ENCODE results near the gene OSBPL6. TPM values are rescaled to one million over a fixed set of nuclear protein-coding genes. Genes with fewer than 3 reads are reported as not detected.

Gene OSBPL6
- total RNA-seq, 1 donor from 2014 or later = 3.6 TPM

DNA sequence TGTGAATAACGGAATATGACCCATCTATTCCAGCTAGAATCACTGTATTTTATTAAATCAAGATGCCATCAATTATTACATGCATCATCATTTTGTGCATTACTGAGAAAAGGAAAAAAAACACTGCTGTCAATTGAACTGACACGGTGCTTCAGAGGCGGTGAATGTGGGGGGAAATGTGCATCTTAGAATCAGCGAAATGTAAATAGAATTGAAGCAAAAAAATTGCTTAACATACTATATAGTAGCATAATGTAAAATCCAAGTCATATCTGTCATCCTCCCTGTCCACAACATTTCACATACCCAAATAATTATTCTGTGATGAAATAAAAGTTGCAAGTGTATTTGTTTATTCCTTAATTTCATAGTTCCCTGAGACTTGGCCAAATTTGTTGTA lies 172.1 kb downstream of the OSBPL6 start:
- DNase-seq (ENCODE audit: low read depth) = no peak
- Histone ChIP-seq H3K36me3 (ENCODE audit: control insufficient read depth, insufficient read depth, low read length) (no peaks in the 10 kb centered on the region), H3K27me3 (ENCODE audit: control insufficient read depth, insufficient read depth, low read length) (no peaks in the 10 kb centered on the region), H3K4me3 (ENCODE audit: low read depth, low read length) (no peak overlapping the region)
- TF ChIP-seq, protein P1, sequence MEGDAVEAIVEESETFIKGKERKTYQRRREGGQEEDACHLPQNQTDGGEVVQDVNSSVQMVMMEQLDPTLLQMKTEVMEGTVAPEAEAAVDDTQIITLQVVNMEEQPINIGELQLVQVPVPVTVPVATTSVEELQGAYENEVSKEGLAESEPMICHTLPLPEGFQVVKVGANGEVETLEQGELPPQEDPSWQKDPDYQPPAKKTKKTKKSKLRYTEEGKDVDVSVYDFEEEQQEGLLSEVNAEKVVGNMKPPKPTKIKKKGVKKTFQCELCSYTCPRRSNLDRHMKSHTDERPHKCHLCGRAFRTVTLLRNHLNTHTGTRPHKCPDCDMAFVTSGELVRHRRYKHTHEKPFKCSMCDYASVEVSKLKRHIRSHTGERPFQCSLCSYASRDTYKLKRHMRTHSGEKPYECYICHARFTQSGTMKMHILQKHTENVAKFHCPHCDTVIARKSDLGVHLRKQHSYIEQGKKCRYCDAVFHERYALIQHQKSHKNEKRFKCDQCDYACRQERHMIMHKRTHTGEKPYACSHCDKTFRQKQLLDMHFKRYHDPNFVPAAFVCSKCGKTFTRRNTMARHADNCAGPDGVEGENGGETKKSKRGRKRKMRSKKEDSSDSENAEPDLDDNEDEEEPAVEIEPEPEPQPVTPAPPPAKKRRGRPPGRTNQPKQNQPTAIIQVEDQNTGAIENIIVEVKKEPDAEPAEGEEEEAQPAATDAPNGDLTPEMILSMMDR (IDR thresholded peaks at IDR 0.05; ENCODE audit: insufficient read depth, low read length, poor library complexity, severe bottlenecking) = no peak

DNA sequence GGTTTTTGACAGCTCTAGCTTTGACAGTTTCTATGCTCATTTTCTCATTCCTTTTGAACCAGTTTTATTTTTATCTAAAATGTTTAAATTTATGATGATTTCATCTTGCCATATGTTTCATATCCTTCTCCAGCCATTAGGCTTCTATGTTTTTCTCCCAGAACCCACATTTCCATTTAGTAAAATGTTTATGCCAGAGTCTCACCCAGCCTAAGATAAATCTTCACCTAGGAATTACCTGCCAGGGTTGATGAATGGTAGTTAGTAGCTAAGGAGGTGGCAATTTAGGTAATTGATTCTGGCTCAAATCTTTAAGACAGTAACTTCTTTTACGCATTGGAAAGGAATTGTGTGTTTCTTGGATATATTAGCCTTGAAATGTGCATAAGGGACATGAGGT lies 173.0 kb downstream of the OSBPL6 start:
- no peaks in the 10 kb centered on the region for H3K27me3 ChIP-seq (ENCODE audit: control insufficient read depth, insufficient read depth, low read length)
- DNase-seq (ENCODE audit: low read depth) = no peak
- TF ChIP-seq, protein P1 (IDR thresholded peaks at IDR 0.05; ENCODE audit: insufficient read depth, low read length, poor library complexity, severe bottlenecking) = no peak
- no peaks in the 10 kb centered on the region for H3K36me3 ChIP-seq (ENCODE audit: control insufficient read depth, insufficient read depth, low read length)
- H3K4me3 ChIP-seq (ENCODE audit: low read depth, low read length) = no peak overlapping the region

DNA sequence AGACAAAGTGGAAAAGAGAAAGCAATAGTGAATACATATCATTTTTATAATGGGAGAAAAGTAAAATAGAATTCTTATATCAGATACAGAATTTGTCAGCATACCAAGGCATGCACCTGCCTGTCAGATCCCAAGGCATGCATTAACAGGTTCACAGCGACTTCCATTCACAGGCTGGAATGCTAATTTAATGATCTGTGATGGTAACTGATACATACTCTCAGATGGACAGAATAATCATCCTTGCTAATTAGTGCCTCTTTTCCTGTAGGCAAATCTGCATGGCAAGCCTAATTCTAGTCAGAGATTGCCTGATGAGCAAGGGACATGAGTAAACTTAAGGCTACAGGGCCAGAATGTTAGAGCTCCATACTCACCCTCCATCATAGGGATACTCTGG lies 180.6 kb downstream of the OSBPL6 start:
- DNase-seq (ENCODE audit: low read depth) = no peak

DNA sequence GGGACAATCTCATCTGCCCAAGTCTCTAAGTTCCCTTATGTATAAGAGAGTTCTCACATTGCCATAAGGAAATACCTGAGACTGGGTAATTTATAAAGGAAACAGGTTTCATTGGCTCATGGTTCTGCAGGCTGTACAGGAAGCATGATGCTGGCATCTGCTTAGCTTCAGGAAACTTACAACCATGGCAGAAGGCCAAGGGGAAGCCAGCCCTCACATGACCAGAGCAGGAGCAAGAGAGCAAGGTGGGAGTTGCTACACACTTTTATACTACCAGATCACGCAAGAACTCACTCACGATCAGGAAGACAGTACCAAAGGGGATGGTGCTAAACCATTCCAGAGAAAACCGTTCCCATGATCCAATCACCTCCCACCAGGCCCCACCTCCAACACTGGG lies 182.7 kb downstream of the OSBPL6 start:
- H3K27me3 ChIP-seq (ENCODE audit: control insufficient read depth, insufficient read depth, low read length) = no peaks in the 10 kb centered on the region
- H3K36me3 ChIP-seq (ENCODE audit: control insufficient read depth, insufficient read depth, low read length) = no peaks in the 10 kb centered on the region
- no peak for DNase-seq (ENCODE audit: low read depth)
- TF ChIP-seq, protein P1 (IDR thresholded peaks at IDR 0.05; ENCODE audit: insufficient read depth, low read length, poor library complexity, severe bottlenecking) = no peak
- H3K4me3 ChIP-seq (ENCODE audit: low read depth, low read length) = no peak overlapping the region

More for the DNA sequence above, 180.6 kb downstream of the OSBPL6 start:
- Histone ChIP-seq H3K4me3 (ENCODE audit: low read depth, low read length) (no peak overlapping the region), H3K27me3 (ENCODE audit: control insufficient read depth, insufficient read depth, low read length) (no peaks in the 10 kb centered on the region), H3K36me3 (ENCODE audit: control insufficient read depth, insufficient read depth, low read length) (no peaks in the 10 kb centered on the region)
- TF ChIP-seq, protein P1 (IDR thresholded peaks at IDR 0.05; ENCODE audit: insufficient read depth, low read length, poor library complexity, severe bottlenecking) = no peak

DNA sequence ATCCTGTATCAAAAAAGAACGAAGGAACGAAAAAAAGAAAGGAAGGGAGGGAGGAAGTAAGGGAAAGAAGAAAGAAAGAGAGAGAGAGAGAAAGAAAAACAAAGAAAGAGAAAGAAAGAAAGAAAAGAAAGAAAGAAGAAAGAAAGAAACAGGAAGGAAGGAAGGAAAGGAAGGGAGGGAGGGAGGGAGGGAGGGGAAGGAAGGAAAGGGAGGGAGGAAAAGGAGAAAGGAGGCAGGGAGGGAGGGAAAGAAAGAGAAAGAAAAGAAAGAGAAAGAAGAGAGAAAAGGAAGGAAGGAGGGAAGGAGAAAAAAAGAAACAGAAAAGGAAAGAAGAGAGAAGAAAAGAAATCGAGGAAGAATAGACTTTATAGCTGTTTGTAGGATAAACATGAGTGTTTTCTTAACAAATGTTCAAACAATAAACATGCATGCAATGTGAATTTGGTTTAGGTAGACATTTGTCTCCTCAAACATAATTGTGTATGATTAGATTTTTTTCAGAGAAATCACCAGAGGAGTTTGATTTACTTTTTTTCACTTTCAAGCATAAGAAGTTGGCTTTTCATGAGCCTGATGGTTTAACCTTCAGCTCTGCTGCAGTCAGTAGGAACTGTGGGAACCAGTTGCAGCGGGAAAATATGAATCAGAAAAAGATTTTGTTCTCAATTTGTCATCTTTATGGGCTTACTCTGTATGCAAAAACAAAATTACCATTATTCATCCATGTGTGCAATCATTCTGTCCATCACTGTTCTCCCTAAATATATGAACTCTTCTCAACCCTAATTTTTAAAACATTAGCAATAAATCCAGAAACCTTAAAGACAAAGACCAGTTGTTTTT lies 185.1 kb downstream of the OSBPL6 start:
- DNase-seq (ENCODE audit: low read depth) = no peak
- H3K4me3 ChIP-seq (ENCODE audit: low read depth, low read length) = no peak overlapping the region
- TF ChIP-seq, protein P1 (IDR thresholded peaks at IDR 0.05; ENCODE audit: insufficient read depth, low read length, poor library complexity, severe bottlenecking) = no peak
- H3K36me3 ChIP-seq (ENCODE audit: control insufficient read depth, insufficient read depth, low read length) = no peaks in the 10 kb centered on the region
- H3K27me3 ChIP-seq (ENCODE audit: control insufficient read depth, insufficient read depth, low read length) = no peaks in the 10 kb centered on the region

DNA sequence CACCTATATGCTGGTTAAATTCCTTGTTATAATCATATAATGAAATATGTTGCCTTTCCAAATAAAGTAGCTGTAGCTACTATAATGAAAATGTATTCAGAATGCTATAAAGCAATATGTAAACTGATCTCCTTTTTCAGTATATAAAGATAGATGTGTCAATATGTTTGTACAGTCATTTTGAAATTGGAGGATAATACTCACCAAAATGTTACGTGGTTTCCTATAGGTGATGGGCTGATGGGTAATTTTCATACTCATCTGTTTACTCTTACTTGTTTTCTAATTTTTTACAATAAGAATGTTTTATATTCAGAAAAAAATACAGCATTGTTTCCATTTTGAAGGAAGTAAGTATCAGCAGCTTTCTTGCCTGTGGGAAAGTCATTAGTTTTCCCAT lies 186.5 kb downstream of the OSBPL6 start:
- no peaks in the 10 kb centered on the region for H3K36me3 ChIP-seq (ENCODE audit: control insufficient read depth, insufficient read depth, low read length)
- no peak for DNase-seq (ENCODE audit: low read depth)

More for the DNA sequence above, 186.5 kb downstream of the OSBPL6 start:
- no peaks in the 10 kb centered on the region for H3K27me3 ChIP-seq (ENCODE audit: control insufficient read depth, insufficient read depth, low read length)
- H3K4me3 ChIP-seq (ENCODE audit: low read depth, low read length) = no peak overlapping the region
- TF ChIP-seq, protein P1 (IDR thresholded peaks at IDR 0.05; ENCODE audit: insufficient read depth, low read length, poor library complexity, severe bottlenecking) = no peak

Measured in kidney epithelial cell (primary cell).